ENCODE data around the gene OPN1SW.

The OPN1SW gene

GRCh38 chr7:128757203-128757602 lies 18.4 kb downstream of the OPN1SW start:
- no peak for DNase-seq

GRCh38 chr7:128755819-128756476 lies 19.6 kb downstream of the OPN1SW start:
- no peak for DNase-seq

- no peak for DNase-seq
Observed at GRCh38 chr7:128755075-128755818, 20.3 kb downstream of the OPN1SW start.

- no peak for DNase-seq
Observed at GRCh38 chr7:128752251-128752650, 23.3 kb downstream of the OPN1SW start.

GRCh38 chr7:128747327-128748079 lies 28.1 kb downstream of the OPN1SW start:
- DNase-seq: no peak

- no peak for DNase-seq
Observed at GRCh38 chr7:128745706-128746105, 29.9 kb downstream of the OPN1SW start.

- no peak for DNase-seq
Observed at GRCh38 chr7:128744366-128744905, 31.2 kb downstream of the OPN1SW start.

- DNase-seq: no peak
Observed at GRCh38 chr7:128743112-128743772, 32.4 kb downstream of the OPN1SW start.

- no peak for DNase-seq
Observed at GRCh38 chr7:128742206-128742605, 33.4 kb downstream of the OPN1SW start.

GRCh38 chr7:128741491-128741890 lies 34.1 kb downstream of the OPN1SW start:
- DNase-seq: no peak

GRCh38 chr7:128740996-128741395 lies 34.6 kb downstream of the OPN1SW start:
- DNase-seq: no peak

GRCh38 chr7:128739990-128740682 lies 35.5 kb downstream of the OPN1SW start:
- no peak for DNase-seq

- peak; percentile 83 for DNase-seq
Observed at GRCh38 chr7:128739048-128739962, 36.3 kb downstream of the OPN1SW start, which contains the start of gene CALU. CALU (plus strand) TSS chr7:128739359; CDS start chr7:128748584, 9,225 bp downstream.

- no peak for DNase-seq
Observed at GRCh38 chr7:128738570-128739047, 37.0 kb downstream of the OPN1SW start.

- no peak for DNase-seq
Observed at GRCh38 chr7:128737867-128738385, 37.7 kb downstream of the OPN1SW start.

GRCh38 chr7:128737441-128737840 lies 38.2 kb downstream of the OPN1SW start:
- DNase-seq: no peak

- DNase-seq: no peak
Observed at GRCh38 chr7:128735436-128735835, 40.2 kb downstream of the OPN1SW start.

- no peak for DNase-seq
Observed at GRCh38 chr7:128734890-128735289, 40.7 kb downstream of the OPN1SW start.

GRCh38 chr7:128733278-128733645 lies 42.3 kb downstream of the OPN1SW start:
- DNase-seq: no peak

GRCh38 chr7:128732521-128733277 lies 42.9 kb downstream of the OPN1SW start:
- no peak for DNase-seq

Data from NCI-H1417 treated with DMSO at 0.1 percent for 48 hours (cell line).